Measurements from ENCODE around the gene CPD.

- TF ChIP-seq CTCF (IDR thresholded peaks at IDR 0.05 in 4 of 5, conservative IDR thresholded peaks at IDR 0.05 in 1 of 5) (no peak), POLR2A (IDR thresholded peaks at IDR 0.05) (no peak)
Measured at GRCh38 chr17:30424471-30424870, 45.7 kb downstream of the CPD start.

Data from gastrocnemius medialis (tissue), 4 donors.